K562 (cell line): Measurements from ENCODE around the gene HPCAL1. TPM values are rescaled to one million over a fixed set of nuclear protein-coding genes. Genes with fewer than 3 reads are reported as not detected.

Experiments
- CHAMP1 ChIP-seq: fragments of 450-650 bp; IDR thresholded peaks from 2 replicates; pipeline ENCODE4 v1.6.1; 2016; ENCODE audit warnings: mild to moderate bottlenecking
- CHCHD3 ChIP-seq: fragments of 250-450 bp; sonication (Bioruptor Pico); IDR thresholded peaks from 2 replicates; pipeline ENCODE4 v2.1.2; 2022; ENCODE audit warnings: mild to moderate bottlenecking
- CXXC5 ChIP-seq: fragments of 250-450 bp; sonication (Bioruptor Pico); IDR thresholded peaks from 2 replicates; pipeline ENCODE4 v1.8.0; 2022; ENCODE audit warnings: inconsistent platforms, mild to moderate bottlenecking, moderate library complexity
- GABPB2 ChIP-seq: fragments of 250-450 bp; sonication (Bioruptor Pico); conservative IDR thresholded peaks from 2 replicates; pipeline ENCODE4 v1.5.1; 2021; ENCODE audit warnings: mild to moderate bottlenecking
- HDAC2 ChIP-seq: fragments of 450-650 bp; IDR thresholded peaks from 2 replicates; pipeline ENCODE4 v1.6.1; 2016; ENCODE audit warnings: mild to moderate bottlenecking
- HEY1 ChIP-seq: fragments of 250-450 bp; sonication (Bioruptor Pico); IDR thresholded peaks from 2 replicates; pipeline ENCODE4 v1.5.0; 2020; ENCODE audit warnings: mild to moderate bottlenecking, moderate library complexity, borderline replicate concordance
- MNT ChIP-seq, 2 experiments: fragments of 450-650 bp; conservative IDR thresholded peaks; 2 replicates each; pipeline ENCODE4 v1.6.1; 2017; ENCODE audit warnings: mild to moderate bottlenecking in 2 of 2, moderate library complexity in 2 of 2
- MTA2 ChIP-seq: fragments of 450-650 bp; IDR thresholded peaks from 2 replicates; pipeline ENCODE4 v1.6.1; 2016; ENCODE audit warnings: low read depth
- NCOA1 ChIP-seq: fragments of 450-650 bp; IDR thresholded peaks from 2 replicates; pipeline ENCODE4 v1.6.1; 2016; ENCODE audit warnings: low read depth
- NFE2 ChIP-seq: IDR thresholded peaks from 2 replicates; pipeline ENCODE4 v1.6.1; 2014; ENCODE audit warnings: antibody characterized with exemption, low read depth
- NRF1 ChIP-seq, 2 experiments: fragments of 450-650 bp; IDR thresholded peaks in 1 of 2; conservative IDR thresholded peaks in 1 of 2; 2 replicates each; pipeline ENCODE4 v1.6.1; 2014; ENCODE audit warnings: mild to moderate bottlenecking in 2 of 2
- SIX5 ChIP-seq, 2 experiments: IDR thresholded peaks; 2 replicates each; pipeline ENCODE4 v1.6.1; 2011; ENCODE audit warnings: low read length in 2 of 2, borderline replicate concordance in 1 of 2, low read depth in 1 of 2, mild to moderate bottlenecking in 1 of 2, moderate library complexity in 1 of 2; ENCODE audit not compliant: insufficient read depth in 1 of 2
- SOX6 ChIP-seq: fragments of 450-650 bp; IDR thresholded peaks from 2 replicates; pipeline ENCODE4 v1.6.1; 2014; ENCODE audit warnings: mild to moderate bottlenecking
- SREBF1 ChIP-seq: fragments of 150-350 bp; IDR thresholded peaks from 2 replicates; pipeline ENCODE4 v1.6.1; 2014; ENCODE audit warnings: antibody characterized with exemption, low read depth, low read length, borderline replicate concordance
- STAT5A ChIP-seq: IDR thresholded peaks from 2 replicates; pipeline ENCODE4 v1.6.1; 2012; ENCODE audit warnings: low read length, inconsistent platforms, borderline replicate concordance
- TAF15 ChIP-seq: fragments of 200-400 bp; formaldehyde crosslinking; IDR thresholded peaks from 2 replicates; pipeline ENCODE4 v1.6.1; 2017; ENCODE audit warnings: mild to moderate bottlenecking, low read depth, low read length, moderate library complexity
- ZFPM2 ChIP-seq: fragments of 250-450 bp; sonication (Bioruptor Pico); IDR thresholded peaks from 2 replicates; pipeline ENCODE4 v1.5.1; 2022; ENCODE audit warnings: mild to moderate bottlenecking
- ZNF395 ChIP-seq: fragments of 200-800 bp; sonication (Bioruptor generic); IDR thresholded peaks from 2 replicates; pipeline ENCODE4 v1.6.1; 2017; ENCODE audit warnings: missing genetic modification characterization, missing compliant biosample characterization
- ZNF75A ChIP-seq: fragments of 450-650 bp; formaldehyde crosslinking; IDR thresholded peaks from 2 replicates; pipeline ENCODE4 v1.4.0; 2020; ENCODE audit warnings: mild to moderate bottlenecking
- ZZZ3 ChIP-seq: fragments of 450-650 bp; IDR thresholded peaks from 2 replicates; pipeline ENCODE4 v1.6.1; 2016; ENCODE audit warnings: antibody characterized with exemption, mild to moderate bottlenecking, moderate library complexity
- polyA plus RNA-seq, 8 experiments: library from polyadenylated mRNA; depleted of rRNA in 4 of 8; stranded (reverse) in 5 of 8; unstranded in 3 of 8; fragments of >200 nt; fragmentation: Nextera tagmentation in 2 of 8; fragmentation: Illumina TruSeq in 1 of 8; extraction: Ambion mirVana in 2 of 8; extraction: Trizol in 1 of 8; gene quantifications; 2 replicates each; pipeline versions ENCODE4 v1.2.1 to v1.2.3, GENCODE V29; 2011 to 2014; ENCODE audit warnings: inconsistent platforms in 1 of 8, missing spikeins in 1 of 8
- total RNA-seq, 7 experiments: library from RNA; depleted of rRNA in 6 of 7; stranded (reverse); fragments of >200 nt in 6 of 7; fragmentation: Illumina TruSeq in 2 of 7; extraction: Trizol in 2 of 7; gene quantifications; 2 replicates each; pipeline versions ENCODE4 v1.2.1 to v1.2.3, GENCODE V29; 2011 to 2021; ENCODE audit warnings: low replicate concordance in 1 of 7
- TF ChIP-seq, protein P1 (sequence below): fragments of 450-650 bp; IDR thresholded peaks from 2 replicates; pipeline ENCODE4 v1.7.0; 2016; ENCODE audit warnings: borderline replicate concordance

HPCAL1 gene
- total and polyA plus RNA-seq, 9 of the 15 experiments (the other 6 are each of a cell fraction or from before 2014, with no cell fraction given): 2.7 to 65.5 (median 23.9) TPM

DNA sequence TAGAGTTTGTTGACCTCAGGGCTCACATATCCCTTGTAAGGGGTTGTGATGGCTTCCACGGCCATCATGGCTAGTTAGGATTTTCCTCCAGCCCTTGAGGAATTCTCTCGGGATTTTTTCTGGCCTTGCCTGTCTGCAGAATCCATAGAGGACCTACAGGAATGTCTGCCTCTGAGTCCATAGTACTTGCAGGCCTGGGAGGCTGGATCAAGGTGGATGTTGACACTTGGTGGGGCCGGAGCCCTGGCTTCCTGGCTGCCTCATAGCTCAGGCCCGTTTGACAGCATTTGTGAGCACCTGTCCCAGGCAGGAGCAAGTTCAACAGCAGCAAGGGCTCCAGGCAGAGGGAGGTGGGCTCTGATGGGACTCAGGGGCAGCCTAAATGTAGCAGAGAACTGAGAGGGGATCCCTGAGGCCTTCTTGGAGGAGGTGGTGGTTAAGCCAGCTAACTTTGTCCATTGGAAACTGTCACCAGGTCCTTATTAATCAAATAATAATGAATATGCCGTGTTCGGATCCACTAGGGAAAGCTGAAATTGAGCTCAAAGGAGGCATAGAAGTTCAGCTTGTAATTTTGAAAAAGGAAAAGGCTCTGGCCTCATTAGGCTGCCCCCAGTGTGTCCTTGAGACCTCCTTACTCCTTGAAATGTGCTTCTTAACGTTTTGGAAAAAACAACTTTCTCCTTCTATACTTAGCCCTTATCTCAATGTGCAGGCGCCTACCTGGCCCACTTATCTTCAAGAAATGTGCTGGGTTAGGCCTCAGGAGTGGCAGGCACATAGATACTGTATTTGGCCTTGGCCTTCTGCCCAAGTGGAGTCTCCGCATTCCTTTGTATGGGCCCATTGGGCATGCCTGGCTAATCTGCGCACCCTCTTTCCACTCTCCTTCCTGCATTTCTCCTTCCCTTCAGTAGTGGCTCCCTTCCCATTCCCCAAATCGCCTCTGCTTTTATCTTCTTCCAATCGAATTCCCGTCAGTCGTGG, 66.9 kb downstream of the HPCAL1 start (continued):
- TF ChIP-seq CHAMP1 (peak; percentile 49; the same call in 1 of the 2 replicates), CXXC5 (peak; percentile 58), HDAC2 (peak; percentile 72), NFE2 (0 out of 2 replicates have a peak, but pooled peaks have one; percentile 19), ZNF395 (CRISPR knock-in tag) (peak; percentile 55; the same call in 1 of the 2 replicates), NCOA1 (peak; percentile 56; the same call in 1 of the 2 replicates), SIX5 (IDR thresholded peaks at IDR 0.05; ENCODE audit: borderline replicate concordance in 1 of 2, insufficient read depth in 1 of 2, low read depth in 1 of 2, low read length in 2 of 2) (no peak), HEY1 (CRISPR knock-in tag) (no peak), ZZZ3 (no peak), SOX6 (peak; percentile 90), CHCHD3 (CRISPR knock-in tag) (no peak), GABPB2 (CRISPR knock-in tag) (no peak), NRF1 (conservative IDR thresholded peaks at IDR 0.05 in 1 of 2, IDR thresholded peaks at IDR 0.05 in 1 of 2) (peak; percentile 52 to 61), ZFPM2 (CRISPR knock-in tag) (no peak), STAT5A (peak; percentile 81), ZNF75A (CRISPR knock-in tag) (no peak), MTA2 (peak; percentile 91), TAF15 (no peak), MNT (conservative IDR thresholded peaks at IDR 0.05) (no peak), SREBF1 (no peak)
- TF ChIP-seq, protein P1, sequence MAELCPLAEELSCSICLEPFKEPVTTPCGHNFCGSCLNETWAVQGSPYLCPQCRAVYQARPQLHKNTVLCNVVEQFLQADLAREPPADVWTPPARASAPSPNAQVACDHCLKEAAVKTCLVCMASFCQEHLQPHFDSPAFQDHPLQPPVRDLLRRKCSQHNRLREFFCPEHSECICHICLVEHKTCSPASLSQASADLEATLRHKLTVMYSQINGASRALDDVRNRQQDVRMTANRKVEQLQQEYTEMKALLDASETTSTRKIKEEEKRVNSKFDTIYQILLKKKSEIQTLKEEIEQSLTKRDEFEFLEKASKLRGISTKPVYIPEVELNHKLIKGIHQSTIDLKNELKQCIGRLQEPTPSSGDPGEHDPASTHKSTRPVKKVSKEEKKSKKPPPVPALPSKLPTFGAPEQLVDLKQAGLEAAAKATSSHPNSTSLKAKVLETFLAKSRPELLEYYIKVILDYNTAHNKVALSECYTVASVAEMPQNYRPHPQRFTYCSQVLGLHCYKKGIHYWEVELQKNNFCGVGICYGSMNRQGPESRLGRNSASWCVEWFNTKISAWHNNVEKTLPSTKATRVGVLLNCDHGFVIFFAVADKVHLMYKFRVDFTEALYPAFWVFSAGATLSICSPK: no peak
